Measurements from ENCODE around the gene CNN2.

Gene CNN2

GRCh38 chr19:1050989-1051788 is 24.8 kb downstream of the CNN2 start:
- Mint-ChIP-seq H3K36me3 (ENCODE audit: low read depth) (peaks cover under 1% of the 10 kb centered on the region), H3K4me3 (no peak overlapping the region), H3K27me3 (ENCODE audit: low read depth) (no peaks in the 10 kb centered on the region), H3K9me3 (no peaks in the 10 kb centered on the region), H3K27ac (no peak overlapping the region), H3K4me1 (ENCODE audit: low read depth) (peaks cover 3% of the 10 kb centered on the region)
- no peak for DNase-seq (ENCODE audit: low spot score)

- Mint-ChIP-seq H3K27ac (no peak overlapping the region), H3K4me1 (ENCODE audit: low read depth) (peaks cover 3% of the 10 kb centered on the region), H3K27me3 (ENCODE audit: low read depth) (no peaks in the 10 kb centered on the region), H3K36me3 (ENCODE audit: low read depth) (peaks cover 7% of the 10 kb centered on the region), H3K9me3 (no peaks in the 10 kb centered on the region), H3K4me3 (no peak overlapping the region)
- DNase-seq (ENCODE audit: low spot score) = no peak
Observed at GRCh38 chr19:1051791-1052190, 25.4 kb downstream of the CNN2 start.

GRCh38 chr19:1052349-1052975 is 26.1 kb downstream of the CNN2 start:
- Mint-ChIP-seq H3K9me3 (no peaks in the 10 kb centered on the region), H3K27me3 (ENCODE audit: low read depth) (no peaks in the 10 kb centered on the region), H3K27ac (no peak overlapping the region), H3K4me3 (no peak overlapping the region), H3K36me3 (ENCODE audit: low read depth) (peaks cover 9% of the 10 kb centered on the region), H3K4me1 (ENCODE audit: low read depth) (peaks cover 6% of the 10 kb centered on the region)
- DNase-seq (ENCODE audit: low spot score) = no peak

GRCh38 chr19:1053176-1054101 is 27.0 kb downstream of the CNN2 start:
- no peak for DNase-seq (ENCODE audit: low spot score)
- peaks cover 12% of the 10 kb centered on the region for H3K4me1 Mint-ChIP-seq (ENCODE audit: low read depth)
- no peak overlapping the region for H3K4me3 Mint-ChIP-seq
- peaks cover 10% of the 10 kb centered on the region for H3K36me3 Mint-ChIP-seq (ENCODE audit: low read depth)
- no peaks in the 10 kb centered on the region for H3K27me3 Mint-ChIP-seq (ENCODE audit: low read depth)
- no peak overlapping the region for H3K27ac Mint-ChIP-seq
- no peaks in the 10 kb centered on the region for H3K9me3 Mint-ChIP-seq

- H3K36me3 Mint-ChIP-seq (ENCODE audit: low read depth) = peaks cover 10% of the 10 kb centered on the region
- H3K4me1 Mint-ChIP-seq (ENCODE audit: low read depth) = peaks cover 12% of the 10 kb centered on the region
- no peaks in the 10 kb centered on the region for H3K9me3 Mint-ChIP-seq
- H3K27ac Mint-ChIP-seq = no peak overlapping the region
- DNase-seq (ENCODE audit: low spot score) = no peak
- no peak overlapping the region for H3K4me3 Mint-ChIP-seq
- H3K27me3 Mint-ChIP-seq (ENCODE audit: low read depth) = no peaks in the 10 kb centered on the region
Observed at GRCh38 chr19:1054102-1055027, 28.0 kb downstream of the CNN2 start.

- no peaks in the 10 kb centered on the region for H3K9me3 Mint-ChIP-seq
- H3K36me3 Mint-ChIP-seq (ENCODE audit: low read depth) = peaks cover 10% of the 10 kb centered on the region
- H3K4me1 Mint-ChIP-seq (ENCODE audit: low read depth) = peaks cover 12% of the 10 kb centered on the region
- H3K27me3 Mint-ChIP-seq (ENCODE audit: low read depth) = no peaks in the 10 kb centered on the region
- no peak overlapping the region for H3K4me3 Mint-ChIP-seq
- no peak for DNase-seq (ENCODE audit: low spot score)
- no peak overlapping the region for H3K27ac Mint-ChIP-seq
Observed at GRCh38 chr19:1055028-1055425, 28.6 kb downstream of the CNN2 start.

- H3K27ac Mint-ChIP-seq = no peak overlapping the region
- peaks cover 12% of the 10 kb centered on the region for H3K4me1 Mint-ChIP-seq (ENCODE audit: low read depth)
- no peaks in the 10 kb centered on the region for H3K27me3 Mint-ChIP-seq (ENCODE audit: low read depth)
- H3K36me3 Mint-ChIP-seq (ENCODE audit: low read depth) = peaks cover 10% of the 10 kb centered on the region
- no peak overlapping the region for H3K4me3 Mint-ChIP-seq
- DNase-seq (ENCODE audit: low spot score) = no peak
- no peaks in the 10 kb centered on the region for H3K9me3 Mint-ChIP-seq
Observed at GRCh38 chr19:1055886-1056620, 29.6 kb downstream of the CNN2 start.

- Mint-ChIP-seq H3K9me3 (no peaks in the 10 kb centered on the region), H3K36me3 (ENCODE audit: low read depth) (peaks cover 10% of the 10 kb centered on the region), H3K4me3 (no peak overlapping the region), H3K27me3 (ENCODE audit: low read depth) (no peaks in the 10 kb centered on the region), H3K4me1 (ENCODE audit: low read depth) (peaks cover 12% of the 10 kb centered on the region), H3K27ac (peak overlapping the region; percentile 64)
- DNase-seq (ENCODE audit: low spot score) = no peak
Observed at GRCh38 chr19:1057176-1057855, 30.9 kb downstream of the CNN2 start.

- DNase-seq (ENCODE audit: low spot score) = no peak
Observed at GRCh38 chr19:1058112-1058511, 31.7 kb downstream of the CNN2 start.

GRCh38 chr19:1060689-1061088 is 34.3 kb downstream of the CNN2 start:
- Mint-ChIP-seq H3K27ac (no peak overlapping the region), H3K27me3 (ENCODE audit: low read depth) (no peaks in the 10 kb centered on the region), H3K4me1 (ENCODE audit: low read depth) (peaks cover 25% of the 10 kb centered on the region), H3K36me3 (ENCODE audit: low read depth) (peaks cover 10% of the 10 kb centered on the region), H3K9me3 (no peaks in the 10 kb centered on the region), H3K4me3 (no peak overlapping the region)
- DNase-seq (ENCODE audit: low spot score) = no peak

More at GRCh38 chr19:1058112-1058511, 31.7 kb downstream of the CNN2 start:
- no peak overlapping the region for H3K4me3 Mint-ChIP-seq
- H3K9me3 Mint-ChIP-seq = no peaks in the 10 kb centered on the region
- H3K27ac Mint-ChIP-seq = no peak overlapping the region
- H3K4me1 Mint-ChIP-seq (ENCODE audit: low read depth) = peaks cover 10% of the 10 kb centered on the region
- peaks cover 10% of the 10 kb centered on the region for H3K36me3 Mint-ChIP-seq (ENCODE audit: low read depth)
- H3K27me3 Mint-ChIP-seq (ENCODE audit: low read depth) = no peaks in the 10 kb centered on the region

- DNase-seq (ENCODE audit: low spot score) = no peak
- Mint-ChIP-seq H3K27me3 (ENCODE audit: low read depth) (no peaks in the 10 kb centered on the region), H3K27ac (no peak overlapping the region), H3K4me3 (no peak overlapping the region), H3K4me1 (ENCODE audit: low read depth) (peaks cover 28% of the 10 kb centered on the region), H3K9me3 (no peaks in the 10 kb centered on the region), H3K36me3 (ENCODE audit: low read depth) (peaks cover 3% of the 10 kb centered on the region)
Observed at GRCh38 chr19:1061987-1062386, 35.6 kb downstream of the CNN2 start.

- Mint-ChIP-seq H3K4me1 (ENCODE audit: low read depth) (peaks cover 25% of the 10 kb centered on the region), H3K36me3 (ENCODE audit: low read depth) (peaks cover under 1% of the 10 kb centered on the region), H3K27me3 (ENCODE audit: low read depth) (no peaks in the 10 kb centered on the region), H3K4me3 (no peak overlapping the region), H3K9me3 (no peaks in the 10 kb centered on the region), H3K27ac (no peak overlapping the region)
- no peak for DNase-seq (ENCODE audit: low spot score)
Observed at GRCh38 chr19:1062387-1063029, 36.1 kb downstream of the CNN2 start.

All from T-helper 2 cell treated with Interferon-gamma antibody and Interleukin-4, amounts not matched to agents 5 μg/mL and 100 μg/mL, for 36 hours (primary cell).